Measurements from ENCODE around the gene RFNG. TPM values are rescaled to one million over a fixed set of nuclear protein-coding genes. Genes with fewer than 3 reads are reported as not detected.

RFNG gene
- total and polyA plus RNA-seq, 2 donors: 8.1 to 45.4 TPM

- Histone ChIP-seq H3K9me3 (ENCODE audit: control insufficient read depth in 2 of 2, insufficient read depth in 1 of 2, low read length in 1 of 2) (no peaks in the 10 kb centered on the region), H3K36me3 (ENCODE audit: control insufficient read depth in 2 of 2, insufficient read depth in 2 of 2, low read length in 1 of 2) (peaks cover 23 to 33% of the 10 kb centered on the region in 2 donors), H3K27ac (ENCODE audit: low read depth in 1 of 2, low read length in 1 of 2) (no peak overlapping the region), H3K4me3 (ENCODE audit: low read length in 2 of 2) (no peak overlapping the region), H3K27me3 (ENCODE audit: control insufficient read depth in 2 of 2, insufficient read depth in 1 of 2, low read length in 1 of 2) (no peaks in the 10 kb centered on the region), H3K4me1 (ENCODE audit: control insufficient read depth in 2 of 2, insufficient read depth in 2 of 2, low read length in 2 of 2) (peaks cover 16 to 22% of the 10 kb centered on the region in 2 donors)
- no peak for DNase-seq (ENCODE audit: low read depth in 6 of 9, low spot score in 9 of 9)
- WGBS: 96% methylated on average over 8 of the region's 8 CpGs
Observed at GRCh38 chr17:82049106-82049505, 2.5 kb downstream of the RFNG start.

DNA sequence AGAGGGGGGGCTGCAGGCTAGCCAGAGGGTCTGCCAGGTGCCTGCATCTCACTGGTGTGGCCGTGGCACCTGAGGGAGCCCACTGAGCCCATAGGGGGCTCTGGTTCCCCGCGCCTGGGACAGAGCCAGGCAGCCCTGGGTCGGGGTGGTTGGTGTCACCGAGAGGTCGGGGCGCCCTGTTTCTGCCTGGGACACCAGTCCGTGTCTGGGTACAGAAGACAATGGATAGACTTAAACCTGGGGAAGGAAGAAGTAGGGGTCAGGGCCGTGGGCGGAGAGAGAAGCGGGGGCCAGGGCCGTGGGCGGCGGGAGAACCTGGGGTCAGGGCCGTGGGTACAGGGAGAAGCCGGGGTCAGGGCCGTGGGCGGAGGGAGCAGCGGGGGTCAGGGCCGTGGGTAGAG is 3.0 kb downstream of the RFNG start:
- 93% methylated on average over 20 of the region's 20 CpGs for WGBS
- H3K4me1 ChIP-seq (ENCODE audit: control insufficient read depth in 2 of 2, insufficient read depth in 2 of 2, low read length in 2 of 2): peaks cover 16 to 22% of the 10 kb centered on the region in 2 donors
- H3K36me3 ChIP-seq (ENCODE audit: control insufficient read depth in 2 of 2, insufficient read depth in 2 of 2, low read length in 1 of 2): peaks cover 19 to 28% of the 10 kb centered on the region in 2 donors
- no peaks in the 10 kb centered on the region for H3K9me3 ChIP-seq (ENCODE audit: control insufficient read depth in 2 of 2, insufficient read depth in 1 of 2, low read length in 1 of 2)
- no peak overlapping the region for H3K4me3 ChIP-seq (ENCODE audit: low read length in 2 of 2)
- H3K27me3 ChIP-seq (ENCODE audit: control insufficient read depth in 2 of 2, insufficient read depth in 1 of 2, low read length in 1 of 2): no peaks in the 10 kb centered on the region
- no peak for DNase-seq (ENCODE audit: low read depth in 6 of 9, low spot score in 9 of 9)
- no peak overlapping the region for H3K27ac ChIP-seq (ENCODE audit: low read depth in 1 of 2, low read length in 1 of 2)

- Histone ChIP-seq H3K36me3 (ENCODE audit: control insufficient read depth in 2 of 2, insufficient read depth in 2 of 2, low read length in 1 of 2) (peaks cover 16 to 25% of the 10 kb centered on the region in 2 donors), H3K27me3 (ENCODE audit: control insufficient read depth in 2 of 2, insufficient read depth in 1 of 2, low read length in 1 of 2) (no peaks in the 10 kb centered on the region), H3K4me1 (ENCODE audit: control insufficient read depth in 2 of 2, insufficient read depth in 2 of 2, low read length in 2 of 2) (peaks cover 14 to 18% of the 10 kb centered on the region in 2 donors), H3K9me3 (ENCODE audit: control insufficient read depth in 2 of 2, insufficient read depth in 1 of 2, low read length in 1 of 2) (no peaks in the 10 kb centered on the region), H3K4me3 (ENCODE audit: low read length in 2 of 2) (no peak overlapping the region), H3K27ac (ENCODE audit: low read depth in 1 of 2, low read length in 1 of 2) (no peak overlapping the region)
- DNase-seq (ENCODE audit: low read depth in 6 of 9, low spot score in 9 of 9): no peak
- WGBS: 98% methylated on average over 25 of the region's 25 CpGs
Observed at GRCh38 chr17:82047914-82048570, 3.6 kb downstream of the RFNG start.

DNA sequence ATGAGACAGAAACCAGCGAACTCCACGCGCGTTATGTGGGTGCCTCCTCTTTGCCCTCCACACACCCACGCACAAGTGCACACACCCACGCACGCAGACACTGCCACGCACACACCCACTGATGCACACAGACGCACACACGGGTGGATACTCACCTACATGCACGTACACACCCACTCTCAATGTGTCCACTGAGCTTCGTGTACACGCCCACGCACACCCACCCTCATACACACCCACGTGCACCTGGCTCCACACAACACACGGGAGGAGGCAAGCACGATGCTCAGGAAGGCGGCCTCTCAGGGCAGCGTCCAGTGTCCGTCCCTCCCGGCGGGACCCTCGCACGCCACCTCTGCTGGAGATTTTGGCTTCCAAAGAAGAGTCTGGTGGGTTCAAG is 4.2 kb downstream of the RFNG start:
- 94% methylated on average over 24 of the region's 24 CpGs for WGBS
- no peaks in the 10 kb centered on the region for H3K9me3 ChIP-seq (ENCODE audit: control insufficient read depth in 2 of 2, insufficient read depth in 1 of 2, low read length in 1 of 2)
- H3K27me3 ChIP-seq (ENCODE audit: control insufficient read depth in 2 of 2, insufficient read depth in 1 of 2, low read length in 1 of 2): no peaks in the 10 kb centered on the region
- peaks cover 7 to 11% of the 10 kb centered on the region in 2 donors for H3K4me1 ChIP-seq (ENCODE audit: control insufficient read depth in 2 of 2, insufficient read depth in 2 of 2, low read length in 2 of 2)
- DNase-seq (ENCODE audit: low read depth in 6 of 9, low spot score in 9 of 9): no peak
- H3K27ac ChIP-seq (ENCODE audit: low read depth in 1 of 2, low read length in 1 of 2): no peak overlapping the region
- H3K36me3 ChIP-seq (ENCODE audit: control insufficient read depth in 2 of 2, insufficient read depth in 2 of 2, low read length in 1 of 2): peaks cover 16 to 25% of the 10 kb centered on the region in 2 donors
- no peak overlapping the region for H3K4me3 ChIP-seq (ENCODE audit: low read length in 2 of 2)

DNA sequence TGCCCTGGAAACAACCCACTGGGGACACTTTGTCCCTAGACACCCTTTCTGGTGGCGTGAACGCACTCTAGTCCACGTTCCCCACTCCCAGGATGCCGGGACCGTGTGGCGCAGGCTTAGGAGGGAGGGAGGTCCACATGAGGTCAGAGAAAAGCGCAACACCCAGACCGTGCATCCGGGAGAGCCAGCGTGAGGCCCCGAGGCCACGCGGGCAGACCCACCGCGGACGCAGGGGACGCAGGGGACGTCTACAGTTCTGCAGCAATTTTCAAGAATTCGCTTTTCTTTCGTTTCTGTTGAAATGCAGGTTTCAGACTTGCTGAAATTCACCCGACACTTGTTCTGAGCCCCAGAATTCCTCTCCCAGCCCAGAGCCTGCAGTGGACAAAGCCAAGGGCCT is 4.7 kb downstream of the RFNG start:
- 97% methylated on average over 21 of the region's 21 CpGs for WGBS
- peaks cover 6 to 8% of the 10 kb centered on the region in 2 donors for H3K4me1 ChIP-seq (ENCODE audit: control insufficient read depth in 2 of 2, insufficient read depth in 2 of 2, low read length in 2 of 2)
- no peak overlapping the region for H3K4me3 ChIP-seq (ENCODE audit: low read length in 2 of 2)
- H3K9me3 ChIP-seq (ENCODE audit: control insufficient read depth in 2 of 2, insufficient read depth in 1 of 2, low read length in 1 of 2): no peaks in the 10 kb centered on the region
- no peak for DNase-seq (ENCODE audit: low read depth in 6 of 9, low spot score in 9 of 9)
- no peaks in the 10 kb centered on the region for H3K27me3 ChIP-seq (ENCODE audit: control insufficient read depth in 2 of 2, insufficient read depth in 1 of 2, low read length in 1 of 2)
- no peak overlapping the region for H3K27ac ChIP-seq (ENCODE audit: low read depth in 1 of 2, low read length in 1 of 2)
- peaks cover 16 to 25% of the 10 kb centered on the region in 2 donors for H3K36me3 ChIP-seq (ENCODE audit: control insufficient read depth in 2 of 2, insufficient read depth in 2 of 2, low read length in 1 of 2)

- 94% methylated on average over 14 of the region's 14 CpGs for WGBS
- no peak overlapping the region for H3K4me3 ChIP-seq (ENCODE audit: low read length in 2 of 2)
- peaks cover 4 to 8% of the 10 kb centered on the region in 2 donors for H3K4me1 ChIP-seq (ENCODE audit: control insufficient read depth in 2 of 2, insufficient read depth in 2 of 2, low read length in 2 of 2)
- no peak for DNase-seq (ENCODE audit: low read depth in 6 of 9, low spot score in 9 of 9)
- H3K27me3 ChIP-seq (ENCODE audit: control insufficient read depth in 2 of 2, insufficient read depth in 1 of 2, low read length in 1 of 2): no peaks in the 10 kb centered on the region
- no peaks in the 10 kb centered on the region for H3K9me3 ChIP-seq (ENCODE audit: control insufficient read depth in 2 of 2, insufficient read depth in 1 of 2, low read length in 1 of 2)
- H3K36me3 ChIP-seq (ENCODE audit: control insufficient read depth in 2 of 2, insufficient read depth in 2 of 2, low read length in 1 of 2): peaks cover 16 to 25% of the 10 kb centered on the region in 2 donors
- H3K27ac ChIP-seq (ENCODE audit: low read depth in 1 of 2, low read length in 1 of 2): no peak overlapping the region
Observed at GRCh38 chr17:82045936-82046484, 5.6 kb downstream of the RFNG start.

DNA sequence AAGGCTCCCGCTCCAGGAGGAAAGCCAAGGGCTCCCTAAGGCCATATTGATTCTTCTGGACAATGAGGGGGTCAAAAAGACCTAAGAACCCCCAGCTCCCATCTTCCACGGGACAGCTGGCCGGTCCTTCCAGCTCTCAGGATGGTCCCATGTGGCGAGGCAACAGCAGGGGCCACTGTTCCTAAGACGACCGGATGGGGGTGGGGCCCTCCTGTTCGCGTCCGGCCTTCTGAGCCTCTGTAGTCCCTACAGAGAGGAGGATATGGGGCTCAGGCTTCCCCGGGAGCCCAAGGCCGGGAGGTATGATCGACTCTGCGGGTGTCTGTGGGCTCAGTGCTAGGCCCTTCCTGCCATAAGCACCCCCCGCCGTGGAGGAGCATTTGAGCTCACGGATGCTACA is 8.1 kb downstream of the RFNG start:
- peaks cover 10 to 16% of the 10 kb centered on the region in 2 donors for H3K36me3 ChIP-seq (ENCODE audit: control insufficient read depth in 2 of 2, insufficient read depth in 2 of 2, low read length in 1 of 2)
- 93% methylated on average over 16 of the region's 16 CpGs for WGBS
- no peaks in the 10 kb centered on the region for H3K27me3 ChIP-seq (ENCODE audit: control insufficient read depth in 2 of 2, insufficient read depth in 1 of 2, low read length in 1 of 2)
- H3K4me1 ChIP-seq (ENCODE audit: control insufficient read depth in 2 of 2, insufficient read depth in 2 of 2, low read length in 2 of 2): peaks cover 0 to 4% of the 10 kb centered on the region in 2 donors
- no peak overlapping the region for H3K4me3 ChIP-seq (ENCODE audit: low read length in 2 of 2)
- no peaks in the 10 kb centered on the region for H3K9me3 ChIP-seq (ENCODE audit: control insufficient read depth in 2 of 2, insufficient read depth in 1 of 2, low read length in 1 of 2)
- H3K27ac ChIP-seq (ENCODE audit: low read depth in 1 of 2, low read length in 1 of 2): no peak overlapping the region
- no peak for DNase-seq (ENCODE audit: low read depth in 6 of 9, low spot score in 9 of 9)

DNA sequence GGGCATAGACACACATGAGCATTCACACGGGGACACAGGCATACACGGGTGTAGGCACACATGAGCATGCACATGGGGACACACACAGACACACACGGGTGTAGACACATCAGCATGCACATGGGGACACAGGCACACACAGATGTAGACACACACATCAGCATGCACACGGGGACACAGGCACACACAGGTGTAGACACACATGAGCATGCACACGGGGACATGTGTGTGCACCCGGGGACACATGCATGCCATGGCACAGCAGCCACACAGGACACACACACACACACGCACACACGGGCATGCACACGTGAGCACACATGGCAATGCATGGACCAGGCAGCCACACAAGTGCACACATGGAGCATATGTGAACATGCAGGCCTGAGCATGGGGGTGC is 9.0 kb downstream of the RFNG start:
- WGBS: 96% methylated on average over 9 of the region's 9 CpGs
- DNase-seq (ENCODE audit: low read depth in 6 of 9, low spot score in 9 of 9): no peak
- Histone ChIP-seq H3K9me3 (ENCODE audit: control insufficient read depth in 2 of 2, insufficient read depth in 1 of 2, low read length in 1 of 2) (no peaks in the 10 kb centered on the region), H3K4me1 (ENCODE audit: control insufficient read depth in 2 of 2, insufficient read depth in 2 of 2, low read length in 2 of 2) (peaks cover 0 to 9% of the 10 kb centered on the region in 2 donors), H3K36me3 (ENCODE audit: control insufficient read depth in 2 of 2, insufficient read depth in 2 of 2, low read length in 1 of 2) (peaks cover 5 to 8% of the 10 kb centered on the region in 2 donors), H3K27me3 (ENCODE audit: control insufficient read depth in 2 of 2, insufficient read depth in 1 of 2, low read length in 1 of 2) (no peaks in the 10 kb centered on the region), H3K27ac (ENCODE audit: low read depth in 1 of 2, low read length in 1 of 2) (no peak overlapping the region), H3K4me3 (ENCODE audit: low read length in 2 of 2) (no peak overlapping the region)

GRCh38 chr17:82041144-82041814 is 10.3 kb downstream of the RFNG start:
- Histone ChIP-seq H3K4me1 (ENCODE audit: control insufficient read depth in 2 of 2, insufficient read depth in 2 of 2, low read length in 2 of 2) (peaks cover 8 to 18% of the 10 kb centered on the region in 2 donors), H3K36me3 (ENCODE audit: control insufficient read depth in 2 of 2, insufficient read depth in 2 of 2, low read length in 1 of 2) (no peaks in the 10 kb centered on the region), H3K27me3 (ENCODE audit: control insufficient read depth in 2 of 2, insufficient read depth in 1 of 2, low read length in 1 of 2) (no peaks in the 10 kb centered on the region), H3K9me3 (ENCODE audit: control insufficient read depth in 2 of 2, insufficient read depth in 1 of 2, low read length in 1 of 2) (peaks cover 0 to 2% of the 10 kb centered on the region in 2 donors), H3K27ac (ENCODE audit: low read depth in 1 of 2, low read length in 1 of 2) (no peak overlapping the region), H3K4me3 (ENCODE audit: low read length in 2 of 2) (no peak overlapping the region)
- WGBS: 89% methylated on average over 17 of the region's 17 CpGs
- no peak for DNase-seq (ENCODE audit: low read depth in 6 of 9, low spot score in 9 of 9)
